AG08395 (cell line): ENCODE results near the gene CST6.
"Not testable (repeated sequence)": the region's sequence is repeated elsewhere in the genome, so short reads cannot be mapped to it uniquely, and the experiment has no call there.

ENCODE experiments used
- DNase-seq: peaks from one replicate; pipeline ENCODE4 v3.0.0; 2012; ENCODE audit warnings: mixed read lengths, low spot score

Gene CST6

GRCh38 chr11:66015454-66015881 lies 3.7 kb downstream of the CST6 start:
- DNase-seq, result peak; percentile 60

GRCh38 chr11:66015936-66016792 lies 4.4 kb downstream of the CST6 start:
- DNase-seq, result no peak

GRCh38 chr11:66016793-66017177 lies 5.0 kb downstream of the CST6 start:
- DNase-seq, result no peak

- DNase-seq, result no peak
These were observed 5.5 kb downstream of the CST6 start for GRCh38 chr11:66017321-66017720.

GRCh38 chr11:66020212-66020611 lies 8.4 kb downstream of the CST6 start:
- DNase-seq, result no peak

- peak; percentile 89 for DNase-seq
These were observed 9.0 kb downstream of the CST6 start for GRCh38 chr11:66020618-66021357.

- DNase-seq, result peak; percentile 86
These were observed 10.8 kb downstream of the CST6 start for GRCh38 chr11:66022401-66023185.

- not testable (repeated sequence) for DNase-seq
These were observed 11.3 kb downstream of the CST6 start for GRCh38 chr11:66023186-66023440.

- DNase-seq, result no peak
These were observed 14.3 kb downstream of the CST6 start, which contains the start of gene CATSPER1 for GRCh38 chr11:66026017-66026529. Gene CATSPER1, minus strand, starts transcription at chr11:66026479. Its CDS starts 100 bp downstream, at chr11:66026379.

- no peak for DNase-seq
These were observed 21.3 kb downstream of the CST6 start for GRCh38 chr11:66032957-66033735.

GRCh38 chr11:66035653-66036333 lies 24.0 kb downstream of the CST6 start:
- DNase-seq, result no peak

- no peak for DNase-seq
These were observed 24.5 kb downstream of the CST6 start for GRCh38 chr11:66036334-66036710.

GRCh38 chr11:66037327-66037726 lies 25.5 kb downstream of the CST6 start:
- no peak for DNase-seq

- no peak for DNase-seq
These were observed 28.0 kb downstream of the CST6 start for GRCh38 chr11:66039765-66040164.

- DNase-seq, result no peak
These were observed 30.6 kb downstream of the CST6 start for GRCh38 chr11:66042227-66042995.

GRCh38 chr11:66042996-66043906 lies 31.4 kb downstream of the CST6 start:
- DNase-seq, result no peak

- DNase-seq, result no peak
These were observed 32.9 kb downstream of the CST6 start for GRCh38 chr11:66044757-66045156.

GRCh38 chr11:66045177-66045639 lies 33.4 kb downstream of the CST6 start:
- DNase-seq, result peak; percentile 89

- DNase-seq, result no peak
These were observed 35.1 kb downstream of the CST6 start for GRCh38 chr11:66046901-66047300.
